Neutrophil (primary cell): ENCODE measurements around the gene LMNTD2.

Source experiments
- H3K27ac ChIP-seq: fragments of 200-600 bp; sonication (generic); 2 replicates; pipeline ENCODE4 v1.5.1; 2016; ENCODE audit warnings: mild to moderate bottlenecking, moderate library complexity
- H3K27me3 ChIP-seq: fragments of 200-600 bp; sonication (generic); 2 replicates; pipeline ENCODE4 v1.6.0; 2016; ENCODE audit warnings: mild to moderate bottlenecking
- H3K36me3 ChIP-seq: fragments of 200-600 bp; sonication (generic); 2 replicates; pipeline ENCODE4 v1.5.1; 2017
- H3K4me1 ChIP-seq, 2 experiments: fragments of 200-600 bp in 1 of 2; sonication (generic) in 1 of 2; 1 replicate in 1 of 2; 2 replicates in 1 of 2; pipeline versions ENCODE4 v1.5.1 to v1.6.1; 2013 to 2016; ENCODE audit warnings: low read depth in 1 of 2, low read length in 1 of 2, mild to moderate bottlenecking in 1 of 2, moderate library complexity in 1 of 2; ENCODE audit not compliant: control insufficient read depth in 1 of 2, insufficient read depth in 1 of 2
- H3K4me3 ChIP-seq, 2 experiments: fragments of 200-600 bp in 1 of 2; sonication (generic) in 1 of 2; 1 replicate in 1 of 2; 2 replicates in 1 of 2; pipeline ENCODE4 v1.5.1; 2013 to 2016; ENCODE audit warnings: low read depth in 1 of 2, low read length in 1 of 2, mild to moderate bottlenecking in 1 of 2, moderate library complexity in 1 of 2
- H3K9me3 ChIP-seq: fragments of 200-600 bp; sonication (generic); 2 replicates; pipeline ENCODE4 v1.5.1; 2016
- CTCF ChIP-seq: fragments of 200-600 bp; sonication (generic); IDR thresholded peaks from 2 replicates; pipeline ENCODE4 v1.5.1; 2016; ENCODE audit warnings: antibody characterized with exemption

LMNTD2 gene

GRCh38 chr11:539971-540481 is 20.5 kb downstream of the LMNTD2 start:
- Histone ChIP-seq H3K27me3 (peaks cover 53% of the 10 kb centered on the region), H3K4me1 (peaks cover 22 to 24% of the 10 kb centered on the region in 2 experiments), H3K9me3 (no peaks in the 10 kb centered on the region), H3K4me3 (no peak overlapping the region), H3K27ac (no peak overlapping the region), H3K36me3 (no peaks in the 10 kb centered on the region)
- TF ChIP-seq CTCF: no peak

- no peaks in the 10 kb centered on the region for H3K36me3 ChIP-seq
- peaks cover 30 to 31% of the 10 kb centered on the region in 2 experiments for H3K4me1 ChIP-seq
- peaks cover 64% of the 10 kb centered on the region for H3K27me3 ChIP-seq
- no peak for TF ChIP-seq CTCF
- H3K27ac ChIP-seq: no peak overlapping the region
- H3K4me3 ChIP-seq: no peak overlapping the region
- H3K9me3 ChIP-seq: no peaks in the 10 kb centered on the region
Observed at GRCh38 chr11:538431-539051, 22.0 kb downstream of the LMNTD2 start.

GRCh38 chr11:537622-538430 is 22.7 kb downstream of the LMNTD2 start:
- TF ChIP-seq CTCF: no peak
- H3K27ac ChIP-seq: no peak overlapping the region

GRCh38 chr11:536841-537621 is 23.5 kb downstream of the LMNTD2 start, which contains the start of gene LRRC56:
TSS of gene LRRC56 (plus strand) at chr11:537527. CDS start at chr11:540685, 3,158 bp downstream.
- peak within 1 kb of the TSS; percentile 71 to 87 for H3K4me3 ChIP-seq
- H3K9me3 ChIP-seq: no peaks in the 10 kb centered on the region
- TF ChIP-seq CTCF: no peak
- H3K27ac ChIP-seq: no peak within 1 kb of the TSS
- peaks cover 64% of the 10 kb centered on the region for H3K27me3 ChIP-seq
- H3K4me1 ChIP-seq: peaks cover 30 to 31% of the 10 kb centered on the region in 2 experiments
- H3K36me3 ChIP-seq: peaks cover 13% of the 10 kb centered on the region

More at GRCh38 chr11:537622-538430, 22.7 kb downstream of the LMNTD2 start:
- Histone ChIP-seq H3K27me3 (peaks cover 64% of the 10 kb centered on the region), H3K36me3 (peaks cover 5% of the 10 kb centered on the region), H3K9me3 (no peaks in the 10 kb centered on the region), H3K4me1 (peaks cover 30 to 31% of the 10 kb centered on the region in 2 experiments), H3K4me3 (peak overlapping the region; percentile 71 to 87)
